HG02678 (cell line): Measurements from ENCODE around the gene ZNF415.
"Not testable (repeated sequence)": the region's sequence is repeated elsewhere in the genome, so short reads cannot be mapped to it uniquely, and the experiment has no call there.

Source experiments
- ATAC-seq: cut with Tn5 transposase; IDR thresholded peaks from one replicate; pipeline ENCODE4 v1.9.1; 2021; ENCODE audit warnings: mild to moderate bottlenecking, moderate library complexity; ENCODE audit not compliant: unreplicated experiment

The ZNF415 gene

DNA sequence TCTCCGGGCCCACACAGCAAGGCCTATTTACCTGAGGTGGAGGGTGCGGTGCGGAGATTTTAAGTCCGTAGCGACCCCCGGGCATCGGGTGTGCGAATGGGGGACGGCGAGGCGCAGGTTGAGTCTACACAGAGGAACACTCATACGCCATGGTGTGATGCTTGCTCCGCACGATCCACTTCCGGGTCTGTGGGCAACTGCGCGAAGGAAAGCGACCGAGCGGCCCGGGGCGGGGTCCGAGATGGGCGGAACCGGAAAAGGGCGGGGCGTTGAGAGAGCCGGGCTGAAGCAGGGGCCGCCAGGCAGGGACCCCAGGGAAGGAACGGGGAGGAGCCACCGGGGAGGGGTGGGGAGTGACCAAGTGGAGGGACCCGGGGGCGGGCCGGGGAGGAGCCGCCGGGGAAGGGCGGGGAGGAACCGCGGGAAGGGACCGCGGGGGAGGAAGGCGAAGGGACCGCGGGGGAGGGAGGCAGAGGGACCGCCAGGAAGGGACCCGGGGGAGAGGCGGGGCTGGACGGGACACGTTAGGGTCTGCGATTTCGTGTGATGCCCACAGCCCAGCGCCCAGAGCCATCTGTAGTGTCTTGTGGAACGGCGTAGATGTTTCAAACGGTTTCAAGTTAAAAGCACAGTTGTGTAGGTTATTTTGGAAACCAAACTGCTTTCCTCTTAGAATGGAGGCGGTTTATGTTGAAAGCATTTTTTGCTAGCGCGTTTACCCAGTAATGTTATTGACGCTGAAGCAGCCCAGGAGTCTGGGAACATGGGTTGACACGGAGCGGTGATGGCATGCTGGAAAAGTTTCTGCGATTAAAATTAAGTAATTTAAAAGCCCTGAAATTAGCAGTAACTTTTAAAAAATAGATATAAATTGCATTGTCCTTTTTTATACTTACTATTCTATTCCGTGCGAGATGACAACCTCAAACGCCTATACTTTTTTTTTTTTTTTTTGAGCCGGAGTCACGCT lies 29.2 kb downstream of the ZNF415 start, which contains the start of gene ZNF160:
TSS of gene ZNF160 (minus strand) at position 189 of the 970 bp plus-strand sequence. CDS start 17,146 bp downstream, outside the sequence.
- peak; percentile 95 for ATAC-seq

DNA sequence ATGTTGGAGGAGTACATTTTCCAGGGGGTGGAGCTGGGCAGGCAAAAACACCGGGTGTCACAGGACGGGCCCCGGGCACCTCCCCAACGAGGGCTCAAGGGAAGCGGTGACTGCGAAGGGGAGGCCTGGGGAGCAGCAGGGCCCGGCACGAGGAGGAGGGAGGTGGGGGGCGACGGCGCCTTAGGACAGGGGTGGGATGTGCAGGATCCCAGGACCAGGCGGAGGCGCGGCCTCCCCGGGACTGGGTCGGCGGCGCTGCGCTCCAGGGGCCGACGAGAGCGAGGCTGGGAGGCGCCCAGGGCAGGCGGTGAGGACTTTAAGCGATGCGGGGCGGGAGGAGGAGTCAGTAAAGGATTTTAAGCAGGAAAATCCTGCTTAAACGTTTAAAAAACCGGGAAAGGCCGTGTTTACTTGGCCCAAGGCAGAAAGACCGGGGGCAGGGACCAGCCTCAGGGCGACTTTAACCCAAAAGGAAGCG lies 29.9 kb downstream of the ZNF415 start:
- peak; percentile 24 for ATAC-seq

DNA sequence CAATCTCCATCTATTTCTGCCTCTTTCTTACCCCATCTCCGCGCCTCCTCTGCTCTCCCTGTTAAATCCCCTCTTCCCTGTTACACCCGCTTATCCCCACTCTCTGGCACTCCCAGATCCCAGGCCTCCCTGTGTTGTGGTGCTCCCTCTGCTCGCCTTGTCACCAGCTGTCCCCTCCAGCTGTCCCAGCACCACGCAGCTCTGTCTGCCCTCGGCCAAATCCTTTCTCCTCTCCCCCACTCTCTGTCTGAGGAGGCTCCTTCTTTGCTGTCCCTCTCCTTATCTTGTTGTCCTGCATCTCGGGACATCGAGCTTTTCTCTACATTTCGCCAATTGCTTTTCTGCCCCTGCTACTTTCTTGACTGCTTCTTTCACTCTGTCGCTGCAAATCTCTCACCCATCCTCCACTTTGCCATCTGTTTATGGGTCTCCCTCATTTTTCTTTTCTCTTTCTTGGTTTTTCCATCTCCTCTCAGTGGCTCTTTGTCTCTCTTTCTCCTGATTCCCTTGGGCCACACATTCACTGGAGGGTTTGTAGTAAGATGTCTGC lies 30.4 kb downstream of the ZNF415 start:
- no peak for ATAC-seq

DNA sequence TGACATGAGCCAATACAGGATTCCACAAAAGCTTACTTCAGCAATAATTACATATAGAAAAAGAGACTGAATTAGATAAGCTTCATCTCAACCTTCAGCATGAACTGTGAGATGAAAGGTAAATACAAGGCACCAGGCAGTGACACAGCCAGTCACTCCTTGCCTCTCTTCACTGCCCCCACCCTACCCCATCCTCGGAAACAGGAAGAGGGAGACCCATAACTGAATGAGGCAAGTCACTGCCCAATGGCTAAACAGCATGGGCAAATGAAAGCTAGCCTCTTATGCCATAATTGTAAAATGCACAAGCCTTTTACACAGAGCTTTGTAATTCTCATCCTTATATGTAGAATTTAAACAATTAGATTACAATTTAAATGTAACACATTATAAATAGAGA lies 31.2 kb downstream of the ZNF415 start:
- ATAC-seq, result no peak

DNA sequence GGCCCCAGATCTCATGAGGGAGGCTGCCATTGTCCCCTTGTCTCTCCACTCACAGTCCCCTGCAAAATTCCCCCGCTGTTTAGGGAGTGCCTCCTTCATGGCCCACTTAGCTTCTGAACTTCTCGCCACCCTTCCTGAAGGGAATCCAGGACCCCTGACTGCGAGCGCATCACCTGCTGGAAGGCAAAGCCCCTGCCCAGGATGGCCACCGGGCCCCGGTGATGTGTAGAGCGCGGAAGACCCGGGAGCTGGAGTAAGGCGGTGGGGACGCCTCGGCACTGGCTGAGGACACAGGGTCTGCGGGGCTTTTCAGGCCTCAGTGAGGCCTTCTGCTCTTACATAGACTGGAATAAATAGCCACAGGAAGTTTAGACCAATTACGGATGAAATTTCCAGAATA lies 34.1 kb downstream of the ZNF415 start:
- not testable (repeated sequence) for ATAC-seq

DNA sequence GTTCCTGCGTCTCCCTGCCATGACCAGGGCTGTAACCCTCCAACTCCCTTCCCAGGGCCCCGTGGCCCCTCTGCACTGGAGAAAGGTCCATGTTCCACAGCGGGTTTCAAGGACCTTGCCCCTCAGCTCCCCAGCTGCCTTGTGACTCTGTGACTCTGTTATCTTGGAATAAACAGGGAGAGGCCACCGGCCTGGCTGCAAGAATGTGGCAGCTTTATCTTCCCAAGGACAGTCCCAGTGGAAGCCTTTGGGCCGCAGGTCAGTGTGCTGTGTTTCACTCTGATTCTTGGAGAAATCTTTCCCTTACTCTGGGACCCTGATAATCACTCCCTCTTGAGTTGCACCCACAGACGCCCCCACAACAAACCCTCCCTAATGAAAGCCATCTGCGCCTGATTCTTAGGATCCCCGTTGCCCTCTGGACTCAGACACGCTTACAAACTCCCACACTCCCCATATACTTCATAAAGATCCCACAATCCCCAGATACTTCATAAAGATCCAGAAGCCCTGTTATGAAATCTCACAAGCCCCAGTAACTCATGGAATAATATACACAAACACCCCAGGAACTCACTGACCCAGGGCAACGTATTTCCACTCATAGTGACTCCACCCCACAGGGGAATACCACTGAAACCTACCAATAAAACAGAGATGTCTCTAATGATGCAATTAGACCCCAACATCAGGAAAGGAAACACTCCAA lies 35.6 kb downstream of the ZNF415 start:
- ATAC-seq, result not testable (repeated sequence)

DNA sequence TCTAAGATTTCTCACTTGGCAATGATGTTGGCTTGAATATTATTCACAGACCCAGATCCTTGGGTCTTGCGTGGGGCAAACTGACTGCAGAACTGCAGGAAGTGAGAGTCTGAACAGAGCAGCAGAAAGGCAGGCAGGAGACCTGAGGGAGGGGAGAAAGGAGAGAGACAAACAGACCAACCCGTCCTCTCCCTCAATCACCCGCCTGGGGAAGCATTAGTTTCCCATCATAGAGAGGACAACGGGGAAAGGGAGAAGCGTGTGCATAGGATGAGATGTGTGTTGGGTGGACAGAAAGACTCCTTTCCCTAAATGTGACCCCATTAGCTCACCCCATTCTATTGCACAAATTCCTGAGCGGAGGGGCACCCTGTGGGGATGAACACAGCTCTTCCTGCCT lies 36.1 kb downstream of the ZNF415 start:
- not testable (repeated sequence) for ATAC-seq

DNA sequence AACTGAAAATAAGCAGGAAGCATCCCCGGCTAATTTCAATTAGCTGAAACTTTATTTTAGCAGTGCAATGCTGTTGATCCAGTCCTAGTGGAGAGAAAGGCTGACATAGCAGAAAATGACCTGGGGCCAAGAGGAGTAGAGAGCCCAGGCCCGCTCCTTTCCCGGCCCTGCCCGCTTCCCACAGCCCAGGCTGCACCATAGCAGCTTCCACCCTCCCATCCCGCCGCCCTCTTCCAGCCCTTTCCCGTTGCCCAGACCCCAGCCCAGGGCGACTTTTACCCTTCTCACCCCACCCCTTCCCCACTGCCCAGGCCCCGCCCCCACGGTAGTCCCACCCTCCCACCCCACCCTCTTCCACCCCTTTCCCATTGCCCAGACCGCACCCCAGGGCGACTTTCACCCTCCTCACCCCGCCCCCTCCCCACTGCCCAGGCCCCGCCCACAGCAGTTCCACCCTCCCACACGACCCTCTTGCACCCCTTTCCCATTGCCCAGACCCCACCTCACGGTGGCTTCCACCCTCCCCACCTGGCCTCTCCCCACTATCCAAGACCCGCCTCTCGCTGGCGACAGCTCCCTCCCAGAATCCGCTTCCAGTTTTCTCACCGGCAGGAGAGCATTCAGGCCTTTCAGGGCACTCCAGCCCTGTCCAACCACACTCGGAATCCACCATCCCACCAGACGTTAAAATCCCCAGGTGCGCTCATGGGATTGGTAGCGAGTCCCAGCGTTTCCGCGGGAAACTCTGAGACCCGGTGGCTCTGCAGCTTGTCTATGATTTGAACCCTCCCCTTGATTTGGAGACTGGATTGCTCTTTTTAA lies 37.7 kb downstream of the ZNF415 start:
- no peak for ATAC-seq

DNA sequence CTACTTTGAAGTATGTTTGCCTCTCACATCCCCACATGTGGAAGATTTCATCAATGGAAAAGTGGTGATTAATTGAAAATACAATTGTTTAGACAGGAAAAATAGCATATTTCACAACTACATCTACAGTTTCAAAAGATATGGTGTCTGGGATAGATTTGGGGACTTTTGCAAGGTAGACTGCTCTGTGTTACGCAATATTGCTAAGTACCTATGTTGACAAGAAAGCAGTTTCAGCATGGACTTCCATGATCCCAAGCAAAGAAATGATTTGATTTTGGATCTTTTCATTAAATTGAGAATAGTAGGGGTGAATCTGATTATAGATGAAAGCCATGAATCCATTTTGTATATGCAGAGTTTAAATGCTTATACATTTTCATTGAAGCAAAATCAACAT lies 40.0 kb downstream of the ZNF415 start:
- no peak for ATAC-seq

DNA sequence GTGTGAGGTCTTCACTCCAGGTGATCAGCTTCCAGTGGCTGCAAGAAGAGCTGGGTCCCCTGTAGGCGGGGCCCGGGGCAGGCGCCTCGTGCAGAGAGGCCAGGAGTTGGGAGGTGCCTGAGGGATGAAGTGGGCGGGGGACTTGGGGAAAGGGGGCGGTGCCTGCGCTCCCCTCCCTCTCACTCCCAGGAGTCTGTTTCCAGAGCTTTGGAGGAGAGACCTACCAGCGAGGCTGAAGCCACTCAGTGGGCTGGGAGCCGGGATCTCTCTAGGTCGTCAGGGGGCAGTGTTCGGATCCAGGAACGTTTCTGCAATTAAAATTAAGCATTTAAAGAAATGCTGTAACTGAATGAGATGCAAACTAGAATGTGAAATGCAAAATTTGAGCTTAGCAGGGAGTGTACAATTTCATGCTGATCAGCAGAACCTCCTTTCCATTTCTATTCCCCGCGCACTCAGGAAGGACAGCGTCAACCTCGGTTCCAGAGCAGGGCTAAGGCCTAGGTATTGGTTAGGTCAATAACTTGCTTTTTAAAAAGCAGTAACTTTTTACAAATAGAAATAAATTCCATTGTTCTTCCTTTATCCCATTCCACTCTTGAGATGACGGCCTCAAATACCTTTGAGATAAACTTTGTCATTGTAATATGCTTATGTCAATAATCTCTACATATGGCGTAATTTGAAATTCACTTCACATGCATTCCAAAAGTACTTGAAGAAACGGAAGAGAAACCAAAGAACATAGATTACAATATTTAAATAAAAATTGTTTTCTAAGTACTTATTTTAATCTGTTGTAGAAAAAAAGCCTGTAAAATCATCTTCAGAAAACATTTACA lies 41.1 kb downstream of the ZNF415 start:
- ATAC-seq, result no peak

DNA sequence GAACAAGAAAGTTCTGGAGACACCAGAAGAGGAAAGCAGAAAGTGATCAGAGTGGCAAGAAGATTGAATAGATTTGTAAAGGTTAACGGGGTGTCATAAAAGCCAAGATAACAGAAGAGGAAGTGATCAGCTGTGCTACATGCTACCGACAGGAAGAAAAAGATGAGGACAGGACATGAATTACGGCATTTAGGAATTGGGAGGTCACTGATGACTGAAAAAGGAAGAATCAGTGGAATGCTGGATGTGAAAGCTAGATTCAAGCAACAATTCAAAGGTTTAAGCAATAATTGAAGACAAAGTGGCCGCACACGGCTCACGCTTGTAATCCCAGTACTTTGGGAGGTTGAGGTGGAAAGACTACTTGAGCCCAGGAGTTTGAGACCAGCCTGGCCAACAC lies 44.6 kb downstream of the ZNF415 start:
- ATAC-seq, result no peak

DNA sequence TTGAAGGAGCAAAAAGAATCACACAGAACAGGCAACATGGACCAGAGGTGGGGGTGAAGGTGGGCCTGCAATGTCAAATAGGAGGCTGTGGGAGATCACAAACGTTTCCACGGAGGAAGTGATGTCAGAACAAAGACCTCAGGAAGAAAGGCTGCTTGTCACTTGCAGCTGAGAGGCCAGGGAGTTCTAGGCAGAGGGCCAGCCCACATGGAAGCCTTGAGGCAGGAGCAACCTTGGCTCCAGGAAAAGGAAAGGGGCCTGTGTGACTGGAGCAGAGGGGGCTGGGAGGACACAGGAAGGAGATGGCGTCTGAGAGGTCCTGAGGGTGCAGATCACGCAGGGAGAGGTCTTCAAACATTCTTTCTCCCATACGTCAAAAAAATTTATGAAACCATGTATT lies 45.8 kb downstream of the ZNF415 start:
- ATAC-seq, result no peak

DNA sequence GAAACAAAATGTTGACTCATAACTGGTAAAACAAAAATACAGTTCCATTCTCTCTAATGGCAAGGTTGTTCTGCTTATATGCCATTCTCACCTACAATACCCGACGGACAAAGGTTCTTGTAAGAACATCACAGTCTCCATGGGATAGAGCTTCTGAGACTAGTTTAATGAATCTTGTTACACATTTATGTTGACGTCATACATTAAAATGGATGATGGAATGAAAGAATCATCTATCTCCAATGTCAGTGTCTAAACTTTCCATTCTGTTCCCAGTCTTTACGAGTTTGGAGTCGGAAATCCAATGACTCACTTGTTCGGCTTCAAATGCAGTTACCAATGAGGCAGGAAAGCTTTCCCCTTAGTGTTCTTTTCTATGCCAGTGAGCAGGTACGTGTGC lies 47.2 kb downstream of the ZNF415 start:
- ATAC-seq, result no peak

DNA sequence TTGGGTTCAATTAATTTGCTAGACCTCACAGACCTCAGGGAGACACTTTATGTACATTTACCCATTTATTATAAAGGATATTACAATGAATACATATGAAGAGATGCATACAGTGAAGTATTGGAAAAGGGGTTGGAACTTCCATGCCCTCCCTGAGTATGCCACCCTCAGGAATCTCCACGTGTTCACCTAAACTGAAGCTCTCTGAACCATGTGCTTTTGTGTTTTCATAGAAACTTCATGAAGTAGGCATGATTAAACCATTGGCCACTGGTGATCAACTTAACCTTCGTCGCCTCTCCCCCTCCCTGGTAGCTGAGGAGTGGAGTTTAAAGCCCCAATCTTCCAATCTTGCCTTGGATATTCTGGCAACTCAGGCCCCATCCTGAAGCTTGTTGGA lies 49.8 kb downstream of the ZNF415 start:
- ATAC-seq, result no peak

DNA sequence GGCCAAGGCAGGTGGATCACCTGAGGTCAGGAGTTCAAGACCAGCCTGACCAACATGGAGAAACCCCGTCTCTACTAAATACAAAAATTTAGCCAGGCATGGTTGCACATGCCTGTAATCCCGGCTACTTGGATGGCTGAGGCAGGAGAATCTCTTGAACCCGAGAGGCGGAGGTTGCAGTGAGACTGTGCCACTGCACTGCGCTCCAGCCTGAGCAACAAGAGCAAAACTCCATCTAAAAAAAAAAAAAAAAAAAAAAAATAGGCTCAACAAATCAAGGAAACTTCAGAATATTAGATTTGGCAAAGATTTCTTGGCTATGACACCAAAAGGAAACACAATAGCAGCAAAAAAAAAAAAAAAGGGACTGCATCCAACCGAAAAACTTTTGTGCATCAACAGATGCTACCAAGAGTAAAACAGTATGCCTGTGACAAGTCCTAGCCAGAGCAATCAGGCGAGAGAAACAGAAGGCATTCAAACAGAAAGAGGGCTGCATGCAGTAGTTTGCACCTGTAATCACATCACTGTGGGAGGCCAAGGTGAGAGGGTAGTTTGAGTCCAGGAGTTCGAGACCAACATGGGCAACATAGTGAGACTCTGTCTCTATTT lies 53.3 kb downstream of the ZNF415 start:
- ATAC-seq, result no peak

DNA sequence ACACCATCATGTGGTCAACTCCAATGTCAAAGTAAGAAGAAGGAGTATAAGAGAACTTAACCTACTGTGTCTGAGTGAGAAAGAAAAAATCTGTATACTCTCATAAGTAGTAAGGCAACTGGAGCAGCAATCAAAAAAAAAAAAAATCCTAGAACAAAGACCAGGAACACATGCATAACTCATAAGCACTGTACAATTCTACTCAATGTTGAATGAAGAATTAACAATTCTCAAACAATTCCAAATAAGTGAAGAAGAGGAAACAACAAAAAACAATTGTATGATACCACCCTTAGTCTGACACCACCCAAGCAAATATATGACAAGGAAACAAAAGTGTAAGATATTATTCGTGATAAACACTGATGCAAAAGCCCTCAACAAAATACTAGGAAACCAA lies 54.0 kb downstream of the ZNF415 start:
- no peak for ATAC-seq

DNA sequence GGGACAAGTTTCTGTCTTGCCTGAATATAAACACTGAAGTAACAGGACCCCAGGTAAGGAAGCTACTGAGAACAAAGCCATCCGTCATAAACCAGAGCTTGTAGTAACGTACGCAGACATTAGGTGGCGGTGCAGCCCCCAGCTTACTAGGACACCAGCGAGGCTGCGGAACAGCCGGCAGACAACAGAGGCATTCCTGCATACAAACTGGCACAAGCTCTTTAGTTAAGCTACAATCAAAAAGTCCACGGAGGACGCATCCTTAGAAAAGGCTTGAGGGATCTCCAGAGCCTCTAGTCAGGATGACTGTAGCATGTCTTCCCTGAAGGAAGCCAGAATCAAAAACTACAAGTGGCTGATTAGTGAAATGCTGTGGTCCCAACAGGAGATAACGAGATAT lies 55.7 kb downstream of the ZNF415 start:
- no peak for ATAC-seq

DNA sequence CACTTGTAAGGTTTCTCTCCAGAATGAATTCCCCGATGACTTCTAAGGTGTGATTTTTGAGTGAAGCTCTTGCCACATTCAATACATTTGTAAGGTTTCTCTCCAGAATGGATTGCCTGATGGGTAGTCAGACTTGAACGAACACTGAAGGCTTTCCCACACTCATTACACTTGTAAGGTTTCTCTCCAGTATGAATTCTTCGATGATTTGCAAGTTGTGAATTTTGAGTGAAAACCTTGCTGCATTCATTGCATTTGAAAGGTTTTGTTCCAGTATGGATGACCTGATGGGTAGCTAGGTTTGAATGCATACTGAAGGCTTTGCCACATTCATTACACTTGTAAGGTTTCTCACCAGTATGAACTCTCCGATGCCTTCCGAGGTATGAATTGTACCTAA lies 63.9 kb downstream of the ZNF415 start:
- no peak for ATAC-seq

DNA sequence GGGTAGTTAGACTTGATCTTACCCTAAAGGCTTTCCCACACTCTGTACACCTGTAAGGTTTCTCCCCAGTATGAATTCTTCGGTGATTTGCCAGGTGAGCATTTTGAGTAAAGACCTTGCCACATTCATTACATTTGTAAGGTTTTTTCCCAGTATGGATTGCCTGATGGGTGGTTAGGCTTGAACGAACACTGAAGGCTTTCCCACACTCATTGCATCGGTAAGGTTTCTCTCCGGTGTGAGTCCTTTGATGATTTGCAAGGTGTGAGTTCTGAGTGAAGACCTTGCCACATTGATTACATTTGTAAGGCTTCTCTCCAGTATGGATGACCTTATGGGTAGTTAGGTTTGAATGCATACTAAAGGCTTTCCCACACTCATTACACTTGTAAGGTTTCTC lies 64.5 kb downstream of the ZNF415 start:
- ATAC-seq, result no peak
